ENCODE results near the gene HOXB2. TPM values are rescaled to one million over a fixed set of nuclear protein-coding genes. Genes with fewer than 3 reads are reported as not detected.

Gene HOXB2
- total RNA-seq, 3 donors from 2014 or later, result 0.93 to 32.4 (median 3.3) TPM

DNA sequence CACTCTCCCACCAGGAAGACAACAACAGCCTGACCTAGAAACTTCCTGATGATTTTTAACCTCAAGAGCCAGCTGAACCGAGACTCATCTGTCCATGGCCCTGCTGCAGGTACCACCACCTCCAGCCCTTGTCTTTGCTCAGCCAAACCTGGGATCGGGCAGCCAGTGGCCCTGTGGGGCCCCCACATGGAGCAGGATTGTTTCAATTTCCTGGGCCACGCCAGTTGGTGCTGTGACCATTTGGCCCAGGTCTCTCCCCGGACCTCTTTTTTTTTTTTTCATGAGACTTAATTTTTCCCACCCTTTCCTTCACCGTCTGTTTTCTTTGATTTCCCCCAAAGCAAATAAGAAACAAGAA is 8.3 kb upstream of the HOXB2 start:
- no peak for ATAC-seq
- no peak for TF ChIP-seq CTCF (IDR thresholded peaks at IDR 0.05)
- intact Hi-C loops (cut with DNase I, micrococcal nuclease), result no loop called here
- no peak for DNase-seq
- no peaks in the 10 kb centered on the region for H3K9me3 ChIP-seq
- no peaks in the 10 kb centered on the region for H3K36me3 ChIP-seq (ENCODE audit: low read depth)
- peaks cover 23% of the 10 kb centered on the region for H3K4me1 ChIP-seq (ENCODE audit: low read depth)
- no peak overlapping the region for H3K4me3 ChIP-seq

DNA sequence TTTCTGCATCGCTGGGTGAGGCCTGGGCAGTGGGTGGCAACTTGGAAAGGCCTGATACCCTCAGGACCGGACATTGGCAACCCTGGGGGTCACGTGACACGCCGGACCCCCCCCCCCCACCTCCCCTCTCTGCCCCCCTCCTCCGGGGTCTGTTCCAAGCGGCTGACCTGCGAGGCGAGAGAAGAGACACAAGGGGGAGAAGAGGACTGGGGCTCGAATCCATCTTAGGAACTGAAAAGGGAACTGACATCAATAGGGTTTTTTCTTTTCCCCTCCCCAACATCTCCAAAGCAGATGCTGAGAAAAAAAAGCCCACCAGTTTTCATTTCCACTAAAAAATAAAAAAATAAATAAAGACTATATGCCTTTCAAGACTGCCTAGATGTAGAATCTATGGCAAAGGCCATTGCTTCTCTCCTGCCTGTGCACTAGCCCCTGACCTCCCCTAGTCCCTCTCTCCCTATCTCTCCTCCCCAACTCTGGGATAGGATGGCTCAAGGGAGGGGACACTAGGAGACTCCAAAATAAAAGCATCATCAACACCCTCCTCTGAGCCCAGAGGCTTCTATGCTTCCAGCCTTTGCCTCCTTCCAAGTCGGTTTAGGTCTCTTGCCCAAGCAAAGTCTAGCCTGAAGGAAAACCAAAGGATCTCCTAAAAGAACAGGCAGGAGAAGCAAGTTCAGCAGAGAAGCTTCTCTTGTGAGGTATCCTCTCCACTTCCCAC is 7.7 kb upstream of the HOXB2 start:
- Histone ChIP-seq H3K9me3 (no peaks in the 10 kb centered on the region), H3K36me3 (ENCODE audit: low read depth) (no peaks in the 10 kb centered on the region), H3K4me3 (no peak overlapping the region), H3K4me1 (ENCODE audit: low read depth) (peaks cover 21% of the 10 kb centered on the region)
- DNase-seq, result no peak
- TF ChIP-seq CTCF (IDR thresholded peaks at IDR 0.05), result no peak
- intact Hi-C loops (cut with DNase I, micrococcal nuclease), result no loop called here
- no peak for ATAC-seq

- H3K9me3 ChIP-seq, result no peaks in the 10 kb centered on the region
- TF ChIP-seq CTCF (IDR thresholded peaks at IDR 0.05), result no peak
- H3K4me1 ChIP-seq (ENCODE audit: low read depth), result peaks cover 19% of the 10 kb centered on the region
- intact Hi-C loops (cut with DNase I, micrococcal nuclease), result no loop called here
- no peak overlapping the region for H3K4me3 ChIP-seq
- H3K36me3 ChIP-seq (ENCODE audit: low read depth), result no peaks in the 10 kb centered on the region
- ATAC-seq (no peak), DNase-seq (peak in 1 of 3 donors; percentile 50)
These were observed 6.9 kb upstream of the HOXB2 start for GRCh38 chr17:48551596-48552465.

- Histone ChIP-seq H3K9me3 (no peaks in the 10 kb centered on the region), H3K4me3 (no peak overlapping the region), H3K4me1 (ENCODE audit: low read depth) (peaks cover 19% of the 10 kb centered on the region), H3K36me3 (ENCODE audit: low read depth) (no peaks in the 10 kb centered on the region)
- TF ChIP-seq CTCF (IDR thresholded peaks at IDR 0.05), result no peak
- no peak for DNase-seq
- intact Hi-C loops (cut with DNase I, micrococcal nuclease), result no loop called here
- ATAC-seq, result no peak
These were observed 6.3 kb upstream of the HOXB2 start for GRCh38 chr17:48551214-48551555.

DNA sequence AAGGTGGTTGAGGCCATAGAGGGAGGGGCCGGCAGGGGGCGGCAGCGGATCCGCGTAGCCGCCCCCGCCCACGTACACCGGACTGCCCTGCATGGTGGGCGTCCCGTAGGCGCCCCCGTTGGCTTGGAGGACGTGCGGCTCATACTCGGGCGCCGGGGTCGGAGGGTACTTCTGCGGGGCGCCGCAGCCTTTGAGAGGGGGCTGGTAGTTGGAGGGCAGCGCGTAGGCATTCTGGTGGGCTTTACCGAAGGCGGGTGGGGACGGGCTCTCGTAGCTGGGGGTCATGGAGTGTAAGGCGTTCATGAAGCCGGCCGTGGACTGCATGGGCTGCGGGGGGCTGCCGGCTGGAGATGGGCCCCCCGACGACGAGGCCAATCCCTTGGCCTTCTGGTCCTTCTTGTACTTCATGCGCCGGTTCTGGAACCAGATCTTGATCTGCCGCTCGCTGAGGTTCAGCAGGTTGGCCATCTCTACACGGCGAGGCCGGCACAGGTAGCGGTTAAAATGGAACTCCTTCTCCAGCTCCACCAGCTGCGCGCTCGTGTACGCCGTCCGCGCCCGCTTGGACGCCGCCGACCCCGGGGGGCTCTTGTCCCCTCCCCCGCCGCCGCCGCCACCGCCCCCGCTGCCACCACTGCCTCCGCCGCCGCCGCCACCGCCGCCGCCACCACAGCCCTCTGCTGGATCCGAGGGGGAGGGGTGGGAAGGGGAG is 5.7 kb upstream of the HOXB2 start:
- intact Hi-C loops (cut with DNase I, micrococcal nuclease), result no loop called here
- Histone ChIP-seq H3K36me3 (ENCODE audit: low read depth) (no peaks in the 10 kb centered on the region), H3K4me1 (ENCODE audit: low read depth) (peaks cover 16% of the 10 kb centered on the region), H3K9me3 (no peaks in the 10 kb centered on the region), H3K4me3 (no peak overlapping the region)
- DNase-seq (peak in 1 of 3 donors; percentile 45), ATAC-seq (no peak)
- no peak for TF ChIP-seq CTCF (IDR thresholded peaks at IDR 0.05)

Data from mucosa of descending colon (tissue), 3 donors.